ENCODE results near the gene TBX6. TPM values are rescaled to one million over a fixed set of nuclear protein-coding genes. Genes with fewer than 3 reads are reported as not detected.
A peak's percentile ranks its signal among the peaks of the same experiment; 100 is the strongest.

The TBX6 gene
- total RNA-seq, 1 donor from 2014 or later: 0.75 TPM

DNA sequence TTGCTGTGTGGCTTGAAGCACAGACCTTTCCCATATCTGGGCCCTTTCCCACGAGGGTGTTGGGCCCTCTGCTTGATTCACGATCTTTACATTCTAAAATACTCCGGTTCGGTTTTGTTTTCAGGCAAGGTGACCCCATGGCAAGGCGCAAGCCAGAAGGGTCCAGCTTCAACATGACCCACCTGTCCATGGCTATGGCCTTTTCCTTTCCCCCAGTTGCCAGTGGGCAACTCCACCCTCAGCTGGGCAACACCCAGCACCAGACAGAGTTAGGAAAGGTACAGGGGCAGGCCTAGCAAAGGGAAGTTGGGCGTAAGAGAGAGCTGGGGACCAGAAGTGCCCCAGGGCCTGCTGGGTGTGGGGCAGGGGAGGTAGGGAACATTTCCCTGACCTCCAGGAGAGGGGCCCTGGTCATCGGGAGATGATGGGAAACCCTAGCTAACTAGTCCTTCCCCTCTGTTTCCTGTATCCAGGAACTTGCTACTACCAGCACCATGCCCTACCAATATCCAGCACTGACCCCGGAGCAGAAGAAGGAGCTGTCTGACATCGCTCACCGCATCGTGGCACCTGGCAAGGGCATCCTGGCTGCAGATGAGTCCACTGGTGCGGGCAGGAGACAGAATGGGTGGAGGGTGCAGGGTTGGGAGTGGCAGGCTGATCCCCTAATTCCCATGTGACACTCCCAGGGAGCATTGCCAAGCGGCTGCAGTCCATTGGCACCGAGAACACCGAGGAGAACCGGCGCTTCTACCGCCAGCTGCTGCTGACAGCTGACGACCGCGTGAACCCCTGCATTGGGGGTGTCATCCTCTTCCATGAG, 24.8 kb downstream of the TBX6 start:
- peak overlapping the region; percentile 97 to 99 for H3K27ac ChIP-seq
- H3K9me3 ChIP-seq: no peaks in the 10 kb centered on the region
- no peaks in the 10 kb centered on the region for H3K27me3 ChIP-seq
- TF ChIP-seq, protein P1, sequence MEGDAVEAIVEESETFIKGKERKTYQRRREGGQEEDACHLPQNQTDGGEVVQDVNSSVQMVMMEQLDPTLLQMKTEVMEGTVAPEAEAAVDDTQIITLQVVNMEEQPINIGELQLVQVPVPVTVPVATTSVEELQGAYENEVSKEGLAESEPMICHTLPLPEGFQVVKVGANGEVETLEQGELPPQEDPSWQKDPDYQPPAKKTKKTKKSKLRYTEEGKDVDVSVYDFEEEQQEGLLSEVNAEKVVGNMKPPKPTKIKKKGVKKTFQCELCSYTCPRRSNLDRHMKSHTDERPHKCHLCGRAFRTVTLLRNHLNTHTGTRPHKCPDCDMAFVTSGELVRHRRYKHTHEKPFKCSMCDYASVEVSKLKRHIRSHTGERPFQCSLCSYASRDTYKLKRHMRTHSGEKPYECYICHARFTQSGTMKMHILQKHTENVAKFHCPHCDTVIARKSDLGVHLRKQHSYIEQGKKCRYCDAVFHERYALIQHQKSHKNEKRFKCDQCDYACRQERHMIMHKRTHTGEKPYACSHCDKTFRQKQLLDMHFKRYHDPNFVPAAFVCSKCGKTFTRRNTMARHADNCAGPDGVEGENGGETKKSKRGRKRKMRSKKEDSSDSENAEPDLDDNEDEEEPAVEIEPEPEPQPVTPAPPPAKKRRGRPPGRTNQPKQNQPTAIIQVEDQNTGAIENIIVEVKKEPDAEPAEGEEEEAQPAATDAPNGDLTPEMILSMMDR (IDR thresholded peaks at IDR 0.05): no peak
- peaks cover 48 to 50% of the 10 kb centered on the region in 2 donors for H3K36me3 ChIP-seq
- peak overlapping the region; percentile 92 for H3K4me3 ChIP-seq
- intact Hi-C loops (cut with DNase I): loop anchor here (5.0 to 10.0 kb wide), 3 partner anchors 245 to 588 kb away; partner anchors contain the start of genes FBRS, MAZ, MVP and PRR14
- peaks cover 22 to 51% of the 10 kb centered on the region in 2 donors for H3K4me1 ChIP-seq
- no peak for DNase-seq (ENCODE audit: low spot score in 2 of 2)

DNA sequence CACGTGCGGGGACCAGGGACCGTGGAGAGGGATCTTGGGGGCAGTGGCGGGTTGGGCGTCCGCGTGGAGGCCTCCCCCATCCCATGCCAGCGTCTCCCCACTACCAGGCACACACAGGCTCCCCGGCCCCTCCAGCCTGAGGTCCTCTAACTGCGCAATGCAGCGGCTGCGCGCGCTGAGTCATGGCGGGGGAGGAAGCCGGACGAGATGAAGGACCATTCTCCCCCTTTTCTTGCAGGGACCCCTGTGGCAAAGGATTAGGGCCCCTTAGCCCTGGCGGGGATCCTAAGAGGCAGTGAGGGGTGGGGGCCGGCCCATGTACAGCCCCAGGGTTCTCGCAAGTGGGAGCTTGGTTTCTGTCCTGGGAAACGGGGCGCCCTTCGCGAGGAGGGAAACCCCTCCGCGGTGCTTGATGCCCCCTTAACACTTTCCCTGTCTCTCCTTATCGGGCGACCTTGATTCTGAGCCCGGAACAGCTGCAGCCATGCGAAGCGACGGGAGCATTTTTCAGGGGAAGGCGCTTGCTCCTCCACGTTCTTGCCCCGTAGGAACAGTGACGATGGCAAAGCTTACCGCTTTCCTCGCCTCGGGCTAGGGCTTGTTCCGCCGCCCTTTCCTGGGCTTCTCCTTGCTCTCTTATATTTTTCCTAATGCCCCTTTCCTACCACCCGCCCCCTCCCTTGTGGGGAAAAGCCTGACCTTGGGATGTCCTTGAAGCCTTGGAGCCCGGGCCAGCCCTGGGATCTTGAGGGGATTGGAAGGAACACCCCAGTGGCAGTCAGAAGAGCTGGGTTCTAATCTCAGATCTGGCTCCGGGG, 25.6 kb downstream of the TBX6 start:
- peak overlapping the region; percentile 92 for H3K4me3 ChIP-seq
- H3K36me3 ChIP-seq: peaks cover 39 to 42% of the 10 kb centered on the region in 2 donors
- intact Hi-C loops (cut with DNase I): loop anchor here (1.0 to 10.0 kb wide), 9 partner anchors 9 to 589 kb away; partner anchors contain the start of genes FBRS, MAPK3, MAZ and MVP
- TF ChIP-seq, protein P1 (IDR thresholded peaks at IDR 0.05): no peak
- H3K27me3 ChIP-seq: no peaks in the 10 kb centered on the region
- DNase-seq (ENCODE audit: low spot score in 2 of 2): no peak
- H3K4me1 ChIP-seq: peaks cover 22 to 51% of the 10 kb centered on the region in 2 donors
- no peaks in the 10 kb centered on the region for H3K9me3 ChIP-seq
- H3K27ac ChIP-seq: peak overlapping the region; percentile 97 to 99

DNA sequence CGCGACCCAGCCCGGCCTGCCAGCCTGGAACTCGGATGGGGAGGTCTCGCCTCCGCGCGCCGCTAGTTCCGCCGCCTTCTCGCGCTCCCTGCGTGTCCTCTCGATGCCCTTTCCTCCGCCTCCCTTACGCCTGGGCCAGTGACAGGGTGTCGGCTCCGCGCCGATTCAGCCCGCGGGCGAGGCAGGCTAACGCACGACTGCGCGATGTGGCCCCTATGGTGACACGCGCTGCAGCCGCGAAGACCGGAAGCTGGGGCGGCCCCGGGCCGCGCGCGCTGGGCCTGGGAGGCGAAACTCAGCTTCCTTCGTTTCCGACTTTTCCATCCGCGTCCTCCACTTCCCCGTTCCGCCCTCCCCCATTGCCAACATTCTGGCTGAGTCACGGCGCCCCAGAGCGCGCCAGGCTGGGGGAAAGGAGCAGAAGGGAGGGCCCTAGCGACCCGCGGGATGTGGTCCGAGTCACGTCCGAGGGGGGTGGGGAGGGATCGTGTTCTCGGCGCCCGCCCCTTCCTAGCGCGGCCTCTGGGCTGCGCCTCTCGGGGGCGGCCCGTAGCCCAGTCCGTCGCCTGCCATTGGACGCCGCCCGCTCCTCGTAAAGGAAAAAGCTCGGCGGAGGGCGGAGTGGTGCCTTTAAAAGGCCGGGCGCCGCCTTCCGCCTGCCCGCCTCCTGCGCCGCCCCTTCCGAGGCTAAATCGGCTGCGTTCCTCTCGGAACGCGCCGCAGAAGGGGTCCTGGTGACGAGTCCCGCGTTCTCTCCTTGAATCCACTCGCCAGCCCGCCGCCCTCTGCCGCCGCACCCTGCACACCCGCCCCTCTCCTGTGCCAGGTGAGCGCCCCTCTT, 26.4 kb downstream of the TBX6 start, which contains the start of gene ALDOA:
ALDOA (plus strand) TSS at position 659 of the 841 bp plus-strand sequence. CDS start 1,138 bp downstream, outside the sequence.
- Histone ChIP-seq H3K4me3 (peak within 1 kb of the TSS; percentile 92), H3K36me3 (peaks cover 31 to 33% of the 10 kb centered on the region in 2 donors), H3K4me1 (peaks cover 22 to 51% of the 10 kb centered on the region in 2 donors), H3K27ac (peak within 1 kb of the TSS; percentile 97 to 99), H3K9me3 (no peaks in the 10 kb centered on the region), H3K27me3 (no peaks in the 10 kb centered on the region)
- intact Hi-C loops (cut with DNase I): loop anchor here (1.0 to 10.0 kb wide), 9 partner anchors 10 to 589 kb away; partner anchors contain the start of genes FBRS, MAPK3, MAZ and MVP
- DNase-seq (ENCODE audit: low spot score in 2 of 2): peak; percentile 93 to 99
- TF ChIP-seq, protein P1 (IDR thresholded peaks at IDR 0.05): no peak

DNA sequence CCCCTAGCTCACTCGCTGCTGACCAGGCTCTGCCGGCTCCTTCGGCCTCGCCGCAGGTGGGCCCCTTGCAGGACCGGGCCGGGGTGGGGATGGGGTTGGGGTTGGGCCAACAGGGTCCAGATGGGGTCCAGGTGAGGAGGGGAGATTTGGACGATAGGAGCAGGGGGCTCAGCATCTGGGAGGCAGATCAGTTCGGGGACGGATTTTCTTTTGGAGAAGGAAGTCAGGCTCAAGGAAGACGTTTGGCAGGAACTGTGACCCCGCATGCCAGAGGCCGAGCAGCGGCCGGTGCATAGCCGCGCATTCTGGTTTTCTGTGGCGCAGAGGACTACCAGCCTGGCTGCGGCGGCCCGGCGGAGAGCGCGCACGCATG, 27.0 kb downstream of the TBX6 start:
- H3K36me3 ChIP-seq: peaks cover 25 to 27% of the 10 kb centered on the region in 2 donors
- peak overlapping the region; percentile 66 to 92 for H3K4me3 ChIP-seq
- H3K27me3 ChIP-seq: no peaks in the 10 kb centered on the region
- H3K27ac ChIP-seq: peak overlapping the region; percentile 97 to 99
- peaks cover 22 to 45% of the 10 kb centered on the region in 2 donors for H3K4me1 ChIP-seq
- intact Hi-C loops (cut with DNase I): loop anchor here (1.0 to 10.0 kb wide), 9 partner anchors 11 to 590 kb away; partner anchors contain the start of genes FBRS, MAPK3, MAZ and MVP
- no peaks in the 10 kb centered on the region for H3K9me3 ChIP-seq
- DNase-seq (ENCODE audit: low spot score in 2 of 2): no peak
- TF ChIP-seq, protein P1 (IDR thresholded peaks at IDR 0.05): no peak
